ENCODE measurements around the gene TMEM214.

TMEM214 gene

DNA sequence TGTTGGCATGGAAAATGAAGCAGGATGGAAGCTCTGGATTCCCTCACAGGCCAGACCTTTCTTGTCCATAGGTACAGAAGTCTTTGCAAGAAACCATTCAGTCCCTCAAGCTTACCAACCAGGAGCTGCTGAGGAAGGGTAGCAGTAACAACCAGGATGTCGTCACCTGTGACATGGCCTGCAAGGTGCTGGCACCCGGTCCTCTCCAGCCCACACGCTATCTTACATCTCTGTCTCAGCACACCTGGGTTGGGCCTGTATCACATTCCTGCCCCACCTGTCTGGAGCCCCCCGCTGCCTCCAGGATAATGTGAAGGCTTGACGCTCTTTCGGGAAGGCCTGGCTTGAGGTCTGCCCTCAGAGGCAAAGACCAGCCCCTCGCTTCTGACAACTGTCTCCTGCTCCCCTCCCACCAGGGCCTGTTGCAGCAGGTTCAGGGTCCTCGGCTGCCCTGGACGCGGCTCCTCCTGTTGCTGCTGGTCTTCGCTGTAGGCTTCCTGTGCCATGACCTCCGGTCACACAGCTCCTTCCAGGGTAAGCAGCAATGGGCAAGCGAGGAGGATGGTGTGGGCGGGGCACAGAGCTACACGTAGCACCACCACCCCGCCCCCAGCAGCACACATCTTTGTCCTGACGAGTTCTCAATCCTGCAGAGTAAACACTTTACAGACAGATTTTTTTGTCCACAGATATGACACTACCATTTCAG is 6.0 kb downstream of the TMEM214 start:
- in situ Hi-C loops (cut with MboI; ENCODE audit: low sequenced_read_pairs), result no loop called here

DNA sequence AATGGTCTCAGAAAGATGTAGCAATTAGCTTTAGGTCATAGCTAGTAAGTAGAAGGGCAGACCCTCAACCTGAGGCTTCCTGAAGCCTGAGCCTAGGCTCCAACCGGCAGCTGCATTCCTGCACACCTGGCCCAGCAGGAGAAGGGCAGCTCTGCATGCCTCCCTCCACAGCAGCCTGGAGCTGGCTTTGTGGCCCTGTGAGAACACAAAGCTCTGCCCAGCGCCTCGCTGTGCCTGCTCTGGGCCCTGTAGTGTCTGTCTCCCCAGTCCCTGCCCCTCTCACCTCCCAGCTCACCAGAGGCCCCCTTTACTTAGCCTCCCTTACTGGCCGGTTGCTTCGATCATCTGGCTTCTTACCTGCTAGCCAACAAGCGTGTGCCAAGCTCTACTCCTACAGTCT is 6.7 kb downstream of the TMEM214 start:
- in situ Hi-C loops (cut with MboI; ENCODE audit: low sequenced_read_pairs), result no loop called here

DNA sequence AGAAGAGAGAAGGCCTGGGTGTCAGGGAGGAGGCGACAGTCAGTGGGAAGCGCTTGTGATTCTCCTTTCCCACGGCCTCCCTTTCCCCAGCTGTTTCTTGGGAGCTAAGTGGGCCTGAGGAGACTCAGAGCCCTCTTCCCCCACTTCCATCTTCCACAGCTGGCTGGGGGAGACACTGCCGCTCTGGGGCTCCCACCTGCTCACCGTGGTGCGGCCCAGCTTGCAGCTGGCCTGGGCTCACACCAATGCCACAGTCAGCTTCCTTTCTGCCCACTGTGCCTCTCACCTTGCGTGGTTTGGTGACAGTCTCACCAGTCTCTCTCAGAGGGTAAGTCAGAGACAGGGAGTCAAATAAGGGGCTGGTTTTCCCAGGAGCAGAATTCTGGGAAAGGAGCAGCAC is 7.1 kb downstream of the TMEM214 start:
- in situ Hi-C loops (cut with MboI; ENCODE audit: low sequenced_read_pairs), result no loop called here

DNA sequence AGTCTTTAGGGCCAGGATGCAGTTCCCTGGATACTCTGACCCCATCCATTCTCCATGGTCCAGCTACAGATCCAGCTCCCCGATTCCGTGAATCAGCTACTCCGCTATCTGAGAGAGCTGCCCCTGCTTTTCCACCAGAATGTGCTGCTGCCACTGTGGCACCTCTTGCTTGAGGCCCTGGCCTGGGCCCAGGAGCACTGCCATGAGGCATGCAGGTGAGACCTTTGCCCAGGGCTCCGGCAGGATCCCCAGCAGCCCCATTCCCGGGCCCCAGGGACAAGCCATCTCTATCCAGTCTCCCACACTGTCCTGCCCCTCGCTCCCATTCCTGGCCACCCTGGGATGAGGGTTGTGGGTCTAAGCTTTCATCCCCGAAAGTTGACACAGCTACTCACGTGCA is 7.5 kb downstream of the TMEM214 start:
- in situ Hi-C loops (cut with MboI; ENCODE audit: low sequenced_read_pairs), result no loop called here

DNA sequence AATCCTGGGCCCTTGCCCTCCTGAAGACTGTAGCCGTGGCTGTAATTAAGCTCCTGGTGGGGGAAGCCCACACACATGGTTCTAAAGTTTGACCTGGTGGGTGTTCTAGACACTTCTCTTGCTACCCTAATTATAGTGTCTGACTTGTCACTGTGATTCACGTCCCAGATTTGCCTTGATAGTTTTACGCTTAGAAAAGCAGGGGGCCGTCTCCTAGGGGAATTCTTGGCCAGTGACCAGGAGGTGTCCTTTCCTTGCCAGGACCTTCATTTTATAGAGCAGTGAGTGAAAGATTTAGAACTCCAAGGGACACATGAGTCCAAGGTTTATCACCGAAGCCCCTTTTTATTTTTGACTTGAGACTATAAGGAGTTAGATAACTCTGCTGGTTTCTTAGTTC is 9.0 kb downstream of the TMEM214 start:
- in situ Hi-C loops (cut with MboI; ENCODE audit: low sequenced_read_pairs), result no loop called here

DNA sequence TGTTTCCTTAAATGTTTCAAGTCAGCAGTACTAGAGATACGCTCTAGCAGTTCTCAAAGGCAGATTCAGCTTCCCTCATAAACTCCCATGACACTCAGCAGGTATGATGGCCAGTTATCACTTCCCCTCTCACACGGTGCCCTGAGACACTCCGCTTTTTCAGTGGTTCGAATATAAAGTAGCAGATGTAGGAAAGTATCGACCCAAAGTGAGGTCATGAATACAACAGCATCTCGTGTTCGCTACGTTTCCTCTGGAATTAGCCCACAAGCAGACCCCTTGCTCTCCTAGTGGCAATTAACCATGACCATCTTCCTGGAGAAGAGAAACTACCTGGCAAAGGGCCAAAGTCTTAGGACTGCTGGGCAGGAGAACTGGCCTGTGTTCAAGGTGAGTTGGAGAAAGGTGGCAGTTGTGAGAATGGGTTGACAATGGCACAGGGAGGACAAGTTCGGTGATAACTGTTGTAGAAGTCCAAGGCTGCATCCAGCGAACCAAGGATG is 9.4 kb downstream of the TMEM214 start:
- in situ Hi-C loops (cut with MboI; ENCODE audit: low sequenced_read_pairs), result no loop called here

DNA sequence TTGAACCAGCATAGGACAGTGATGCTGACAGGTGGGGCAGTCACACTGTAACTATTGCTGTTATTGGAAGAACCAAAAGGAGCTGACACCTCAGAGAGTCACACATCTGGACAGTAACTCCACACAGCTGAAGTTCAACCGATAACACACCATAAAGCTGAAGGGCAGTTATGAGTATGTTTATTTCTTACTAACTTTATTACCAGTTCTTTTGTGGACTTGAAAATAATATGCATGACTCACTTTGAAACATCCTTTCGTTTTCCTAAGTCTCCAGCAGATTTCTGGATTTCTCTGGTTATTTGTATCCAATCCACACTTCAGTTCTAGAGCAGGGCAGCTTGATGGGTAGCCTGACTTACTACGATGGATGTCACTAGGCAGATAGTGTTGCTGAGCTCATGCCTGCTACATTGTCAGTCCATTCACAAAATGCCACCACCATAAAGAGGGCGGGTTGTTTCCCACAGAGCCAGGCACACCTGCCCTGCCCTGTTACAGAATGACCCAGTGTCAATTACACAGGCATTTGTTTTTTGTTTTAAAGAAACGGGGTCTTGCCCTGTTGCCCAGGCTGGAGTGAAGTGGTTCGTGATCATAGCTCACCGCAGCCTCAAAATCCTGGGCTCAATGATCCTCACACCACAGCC is 10.3 kb downstream of the TMEM214 start:
- in situ Hi-C loops (cut with MboI; ENCODE audit: low sequenced_read_pairs), result no loop called here

DNA sequence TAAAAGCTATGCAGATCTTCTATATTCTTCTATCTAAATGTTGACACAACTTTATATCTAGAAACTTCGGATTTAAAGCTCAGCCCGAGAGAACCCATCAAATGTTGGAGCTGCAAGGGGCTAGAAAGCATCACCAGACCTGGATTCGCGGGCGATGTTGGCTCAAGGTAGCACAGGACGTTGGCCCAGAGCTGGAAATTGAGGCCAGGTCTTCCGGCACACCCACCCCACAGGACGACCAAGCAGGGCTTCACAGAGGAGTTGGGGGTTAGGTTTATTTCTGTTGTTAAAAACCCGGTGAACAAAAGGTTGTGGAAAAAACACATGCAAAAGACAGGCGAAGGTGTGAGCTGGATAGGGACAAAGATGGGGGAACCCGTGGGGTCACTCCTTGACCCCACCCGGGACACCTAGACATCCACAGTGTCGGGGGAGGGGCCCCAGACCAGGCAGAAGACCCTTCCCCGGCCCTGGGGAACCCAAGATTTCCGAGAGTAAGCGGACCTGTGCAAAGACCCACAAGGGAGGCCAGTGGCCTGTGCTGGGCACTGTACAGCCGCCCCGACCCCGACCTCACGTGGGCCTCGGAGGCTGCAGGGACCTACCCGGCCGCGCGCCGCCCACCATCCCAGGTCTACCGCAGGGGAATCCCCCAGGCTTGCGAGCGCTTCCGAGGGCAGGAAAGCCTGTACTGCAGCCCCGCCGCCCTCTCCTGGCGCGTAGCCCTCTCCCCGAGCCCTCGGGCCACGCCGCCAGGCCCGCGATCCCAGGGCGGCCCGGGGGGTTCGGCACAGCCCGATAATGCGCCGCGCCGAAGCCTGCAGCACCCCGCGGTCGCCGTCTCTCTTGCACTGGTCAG is 16.9 kb downstream of the TMEM214 start:
- in situ Hi-C loops (cut with MboI; ENCODE audit: low sequenced_read_pairs), result no loop called here

DNA sequence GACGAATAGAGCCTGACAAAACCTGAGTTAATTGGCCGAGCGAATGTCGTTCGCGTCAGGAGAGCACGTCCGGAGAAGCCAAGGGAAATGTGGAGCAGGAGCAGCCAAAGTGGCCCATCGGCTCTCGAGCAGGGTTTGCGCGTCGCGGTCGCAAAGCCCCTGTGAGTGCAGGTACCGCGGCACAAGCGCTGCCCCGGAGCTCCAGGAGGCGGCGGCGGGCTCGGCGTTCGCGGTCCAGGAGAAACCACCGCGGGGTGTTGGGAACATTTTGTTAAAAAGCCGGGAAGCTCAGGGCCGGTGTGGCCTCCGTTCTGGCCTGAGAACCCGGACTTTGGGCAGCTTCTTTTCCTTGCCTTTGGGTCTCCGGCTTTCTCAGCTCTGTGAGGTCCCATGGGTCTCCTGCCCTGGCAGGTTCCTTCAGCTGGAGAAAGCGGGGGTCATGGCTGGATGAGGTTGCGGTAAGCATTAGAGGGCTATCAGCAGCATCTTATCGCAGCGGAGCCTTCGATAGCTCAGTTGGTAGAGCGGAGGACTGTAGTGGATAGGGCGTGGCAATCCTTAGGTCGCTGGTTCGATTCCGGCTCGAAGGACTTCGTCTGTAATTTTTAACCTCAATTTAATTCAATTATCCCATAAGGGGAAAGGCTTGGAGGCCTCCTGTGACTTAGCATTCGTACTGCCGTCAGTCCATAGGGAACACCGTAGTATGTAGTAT is 17.7 kb downstream of the TMEM214 start:
- in situ Hi-C loops (cut with MboI; ENCODE audit: low sequenced_read_pairs), result no loop called here

DNA sequence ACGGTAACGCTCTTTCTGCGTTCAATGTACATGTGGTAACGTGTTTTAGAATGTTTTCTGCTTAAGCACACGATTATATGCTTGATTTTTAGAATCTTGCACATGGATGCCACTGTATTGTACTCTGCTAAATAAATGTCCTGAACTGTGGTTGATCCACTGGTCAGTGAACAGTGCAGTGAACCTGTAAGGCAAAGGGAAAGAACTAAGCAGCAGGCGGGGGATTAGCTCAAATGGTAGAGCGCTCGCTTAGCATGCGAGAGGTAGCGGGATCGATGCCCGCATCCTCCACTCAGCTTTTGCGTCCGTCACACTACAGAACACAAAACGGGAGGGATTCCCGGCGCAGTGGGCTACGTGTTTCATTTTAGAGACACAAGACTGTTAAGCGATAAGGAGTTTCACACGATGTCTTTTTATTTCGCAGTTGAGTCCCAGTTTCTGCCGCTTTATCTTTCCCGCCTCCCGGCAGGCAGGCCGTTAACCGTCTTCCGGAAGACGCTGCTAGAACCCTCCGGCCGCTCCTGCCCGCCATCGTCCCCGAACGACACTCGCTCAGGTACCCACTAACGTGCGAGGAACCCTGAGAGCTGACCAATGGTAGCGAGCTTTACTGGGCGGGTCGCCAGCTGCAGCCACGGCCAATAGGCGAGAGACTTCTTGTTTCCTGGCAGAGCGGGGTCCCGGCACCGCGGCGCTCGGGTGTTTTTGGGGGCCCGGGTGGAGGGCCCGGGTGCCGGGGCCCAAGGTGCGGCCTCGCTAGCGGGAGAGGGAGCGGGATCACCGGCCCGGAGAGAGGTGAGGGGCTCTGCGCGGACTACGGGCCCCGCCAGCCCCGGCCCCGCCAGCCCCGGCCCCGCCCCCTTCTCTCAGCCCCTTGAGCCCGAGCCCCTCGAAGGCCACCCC is 18.5 kb downstream of the TMEM214 start, which contains the start of gene AGBL5:
Gene AGBL5 (plus strand): TSS at position 673 of the 906 bp plus-strand sequence. CDS start 1,291 bp downstream, outside the sequence.
- in situ Hi-C loops (cut with MboI; ENCODE audit: low sequenced_read_pairs), result no loop called here

DNA sequence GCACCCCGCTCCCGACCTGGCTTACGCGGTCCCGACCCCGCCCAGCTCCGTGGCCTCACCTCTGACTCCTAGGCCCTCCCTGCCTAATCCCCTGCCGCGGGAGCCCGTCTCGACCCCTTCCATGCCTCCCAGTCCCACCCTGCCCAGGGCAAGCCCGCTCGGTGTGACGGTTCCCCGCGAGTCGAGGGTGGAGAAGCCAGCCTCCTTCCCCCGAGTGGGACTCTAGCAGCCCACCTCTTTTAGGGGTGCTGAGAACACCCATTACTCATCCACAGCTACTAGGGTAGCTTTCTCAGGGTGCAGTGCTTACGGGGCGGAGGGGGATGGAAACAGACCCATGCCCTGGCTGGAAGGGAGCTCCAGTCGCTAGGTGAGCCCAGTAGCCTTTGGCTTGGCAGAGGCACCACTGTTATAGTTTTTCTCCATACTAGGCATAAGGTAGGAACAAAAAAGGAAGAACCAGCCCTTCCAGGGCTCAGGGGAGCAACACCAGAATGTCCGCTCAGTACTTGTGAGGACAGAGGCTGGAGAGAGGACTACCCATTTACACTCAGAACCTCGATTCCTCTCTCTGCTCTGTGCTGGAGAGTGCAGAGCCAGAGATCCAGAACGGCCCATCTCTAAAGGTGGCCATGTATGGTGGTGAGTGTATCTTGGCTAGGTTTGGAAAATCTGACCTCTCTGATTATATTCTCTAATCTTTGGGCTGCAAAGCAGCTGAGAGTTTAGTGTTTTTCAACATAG is 19.3 kb downstream of the TMEM214 start:
- in situ Hi-C loops (cut with MboI; ENCODE audit: low sequenced_read_pairs), result no loop called here

DNA sequence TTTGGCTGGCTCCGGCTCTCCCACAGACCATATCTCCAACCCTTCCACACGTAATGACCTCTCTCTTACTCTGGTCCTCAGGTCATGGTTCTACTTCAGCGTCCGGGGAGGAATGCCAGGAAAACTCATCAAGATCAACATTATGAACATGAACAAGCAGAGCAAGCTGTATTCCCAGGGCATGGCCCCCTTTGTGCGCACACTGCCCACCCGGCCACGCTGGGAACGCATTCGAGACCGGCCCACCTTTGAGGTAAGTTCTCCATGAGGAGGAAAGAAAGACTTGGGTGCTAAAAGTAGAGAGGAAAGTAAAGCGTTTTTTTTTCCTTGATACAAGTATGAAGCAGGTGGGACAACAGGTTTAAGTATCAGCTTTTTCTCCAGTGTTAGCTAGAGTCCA is 20.6 kb downstream of the TMEM214 start:
- in situ Hi-C loops (cut with MboI; ENCODE audit: low sequenced_read_pairs), result no loop called here

DNA sequence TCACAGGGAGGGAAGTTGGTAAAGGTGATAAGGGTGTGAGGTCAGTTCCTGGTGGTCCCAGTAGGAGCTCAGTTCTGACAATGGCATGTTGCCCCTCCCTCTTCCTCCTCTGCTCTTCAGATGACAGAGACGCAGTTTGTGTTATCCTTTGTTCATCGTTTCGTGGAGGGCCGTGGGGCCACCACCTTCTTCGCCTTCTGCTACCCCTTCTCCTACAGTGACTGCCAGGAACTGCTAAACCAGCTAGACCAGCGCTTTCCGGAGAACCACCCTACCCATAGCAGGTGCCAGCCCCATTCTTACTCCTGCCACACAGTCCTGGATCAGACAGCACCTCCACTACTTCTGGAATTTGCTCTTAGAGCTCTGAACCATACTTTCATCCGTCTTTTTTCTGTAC is 21.0 kb downstream of the TMEM214 start:
- in situ Hi-C loops (cut with MboI; ENCODE audit: low sequenced_read_pairs), result no loop called here

DNA sequence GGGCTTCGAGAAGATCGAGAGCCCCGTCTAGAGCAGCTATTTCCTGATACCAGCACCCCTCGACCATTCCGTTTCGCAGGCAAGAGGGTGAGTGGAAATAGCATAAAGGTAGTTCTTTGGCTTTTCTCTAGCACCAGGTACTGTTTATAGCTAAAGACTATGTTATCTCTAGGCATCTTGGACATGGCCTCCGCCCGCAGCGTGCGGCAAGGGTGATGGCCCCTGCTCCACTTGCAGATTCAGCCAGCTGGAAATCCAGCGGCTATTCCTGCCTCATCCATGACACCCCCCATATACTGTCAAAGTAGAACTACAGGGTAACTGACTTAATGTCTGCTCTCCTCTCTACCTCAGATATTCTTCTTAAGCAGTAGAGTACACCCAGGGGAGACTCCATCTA is 22.0 kb downstream of the TMEM214 start:
- in situ Hi-C loops (cut with MboI; ENCODE audit: low sequenced_read_pairs), result no loop called here

DNA sequence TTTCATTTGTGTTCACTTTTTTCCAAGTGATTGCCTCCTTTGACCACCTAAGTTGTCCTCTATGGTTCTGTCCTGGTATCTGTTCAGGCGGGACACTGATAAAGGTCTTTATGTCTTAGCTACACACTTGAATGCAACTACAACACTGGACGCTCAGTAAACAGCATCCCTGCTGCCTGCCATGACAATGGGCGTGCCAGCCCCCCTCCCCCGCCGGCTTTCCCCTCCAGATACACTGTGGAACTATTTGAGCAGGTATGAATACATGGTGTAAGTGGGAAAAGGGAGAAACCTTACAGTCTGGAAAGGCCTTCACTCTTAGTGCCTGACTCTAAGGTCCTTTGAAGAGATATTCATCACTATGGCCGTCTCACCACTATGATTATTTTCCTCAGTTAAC is 24.4 kb downstream of the TMEM214 start:
- in situ Hi-C loops (cut with MboI; ENCODE audit: low sequenced_read_pairs), result no loop called here

DNA sequence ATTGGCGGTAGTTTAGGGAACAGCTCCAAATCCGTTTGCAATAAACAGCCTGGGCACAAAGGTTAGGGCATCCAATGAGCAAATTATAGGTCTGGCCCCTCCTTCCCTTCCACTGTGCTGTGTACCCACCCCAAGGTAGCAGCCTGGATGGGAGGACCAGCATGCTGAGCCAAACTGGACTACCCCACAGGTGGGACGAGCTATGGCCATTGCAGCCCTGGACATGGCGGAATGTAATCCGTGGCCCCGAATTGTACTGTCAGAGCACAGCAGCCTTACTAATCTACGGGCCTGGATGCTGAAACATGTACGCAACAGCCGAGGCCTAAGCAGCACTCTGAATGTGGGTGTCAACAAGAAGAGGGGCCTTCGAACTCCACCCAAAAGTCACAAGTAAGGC is 25.4 kb downstream of the TMEM214 start:
- in situ Hi-C loops (cut with MboI; ENCODE audit: low sequenced_read_pairs), result no loop called here

DNA sequence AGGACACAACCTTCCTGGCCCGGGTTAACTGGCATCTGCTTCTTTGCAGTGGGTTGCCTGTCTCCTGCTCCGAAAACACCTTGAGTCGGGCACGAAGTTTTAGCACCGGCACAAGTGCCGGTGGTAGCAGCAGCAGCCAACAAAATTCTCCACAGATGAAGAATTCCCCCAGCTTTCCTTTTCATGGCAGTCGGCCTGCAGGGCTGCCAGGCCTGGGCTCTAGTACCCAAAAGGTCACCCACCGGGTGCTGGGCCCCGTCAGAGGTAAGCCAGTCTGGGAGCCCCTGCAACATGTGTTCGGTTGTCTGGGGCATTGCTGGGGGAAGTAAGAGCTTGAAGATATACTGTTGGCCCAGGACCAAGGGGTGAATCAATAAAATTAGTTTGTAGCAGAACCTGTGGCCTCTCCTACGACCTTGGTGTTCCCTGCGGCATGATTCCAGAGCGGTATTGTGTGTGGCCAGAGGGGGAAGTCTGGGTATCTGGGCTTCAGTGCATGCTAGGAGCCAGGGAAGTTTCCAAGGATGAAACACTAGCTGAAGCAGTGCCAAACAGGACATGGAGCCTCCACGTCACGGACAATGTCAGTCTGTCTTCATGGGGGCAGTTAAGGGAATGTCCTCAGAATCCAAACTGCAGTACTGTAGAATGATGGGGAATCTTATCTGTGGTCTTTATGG is 26.5 kb downstream of the TMEM214 start:
- in situ Hi-C loops (cut with MboI; ENCODE audit: low sequenced_read_pairs), result no loop called here

DNA sequence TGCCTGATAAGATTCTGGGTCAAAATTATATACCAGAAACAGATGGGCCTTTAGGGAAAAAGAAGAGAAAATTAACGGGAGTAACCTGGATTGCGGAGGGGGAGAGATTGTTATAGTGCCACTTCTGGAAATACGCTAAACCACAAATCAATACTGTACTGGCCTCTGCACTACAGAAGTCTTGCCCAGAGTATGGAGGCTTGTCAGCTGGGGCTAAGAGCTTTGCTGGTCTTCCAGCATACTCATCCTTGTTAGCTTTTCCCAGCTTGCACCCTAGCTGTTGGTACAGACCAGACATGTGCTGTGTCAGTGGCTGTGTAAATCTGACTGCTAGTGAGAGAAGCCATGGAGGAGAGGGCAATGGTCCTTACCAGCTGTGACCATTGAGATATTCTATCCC is 27.6 kb downstream of the TMEM214 start:
- in situ Hi-C loops (cut with MboI; ENCODE audit: low sequenced_read_pairs), result no loop called here

DNA sequence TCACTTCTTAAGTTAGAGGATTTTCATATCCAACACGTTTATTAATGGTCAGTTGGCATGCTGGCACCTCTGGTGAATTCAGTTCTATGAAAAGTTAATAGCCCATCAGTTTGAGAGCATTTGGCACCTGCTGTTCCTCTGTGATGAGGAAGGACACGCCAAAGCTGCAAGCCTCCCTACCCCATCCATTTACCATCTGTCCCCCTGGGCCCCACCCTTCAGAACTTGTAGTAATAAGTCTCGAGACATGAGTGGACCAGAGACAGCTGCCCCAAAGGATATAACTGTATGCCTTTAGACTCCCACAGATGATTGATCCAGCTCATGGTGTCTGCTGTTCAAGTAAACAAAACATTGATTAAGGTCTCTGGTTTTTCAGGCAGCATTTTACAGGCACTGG is 32.4 kb downstream of the TMEM214 start:
- in situ Hi-C loops (cut with MboI; ENCODE audit: low sequenced_read_pairs), result no loop called here
